Diencephalon (tissue), 1 donor: Measurements from ENCODE around the gene PAQR9. TPM values are rescaled to one million over a fixed set of nuclear protein-coding genes. Genes with fewer than 3 reads are reported as not detected.

Experiments used
- small RNA-seq: library from RNA; depleted of rRNA; stranded (forward); fragments of <200 nt; gene quantifications from one replicate; pipeline ENCODE3, GENCODE V24; 2014
- total RNA-seq: library from RNA; depleted of rRNA; stranded (reverse); fragments of >200 nt; gene quantifications from one replicate; pipeline ENCODE4 v1.2.3, GENCODE V29; 2014

The PAQR9 gene, protein sequence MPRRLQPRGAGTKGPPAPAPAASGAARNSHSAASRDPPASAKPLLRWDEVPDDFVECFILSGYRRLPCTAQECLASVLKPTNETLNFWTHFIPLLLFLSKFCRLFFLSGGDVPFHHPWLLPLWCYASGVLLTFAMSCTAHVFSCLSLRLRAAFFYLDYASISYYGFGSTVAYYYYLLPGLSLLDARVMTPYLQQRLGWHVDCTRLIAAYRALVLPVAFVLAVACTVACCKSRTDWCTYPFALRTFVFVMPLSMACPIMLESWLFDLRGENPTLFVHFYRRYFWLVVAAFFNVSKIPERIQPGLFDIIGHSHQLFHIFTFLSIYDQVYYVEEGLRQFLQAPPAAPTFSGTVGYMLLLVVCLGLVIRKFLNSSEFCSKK
- total RNA-seq, result 5.3 TPM

DNA sequence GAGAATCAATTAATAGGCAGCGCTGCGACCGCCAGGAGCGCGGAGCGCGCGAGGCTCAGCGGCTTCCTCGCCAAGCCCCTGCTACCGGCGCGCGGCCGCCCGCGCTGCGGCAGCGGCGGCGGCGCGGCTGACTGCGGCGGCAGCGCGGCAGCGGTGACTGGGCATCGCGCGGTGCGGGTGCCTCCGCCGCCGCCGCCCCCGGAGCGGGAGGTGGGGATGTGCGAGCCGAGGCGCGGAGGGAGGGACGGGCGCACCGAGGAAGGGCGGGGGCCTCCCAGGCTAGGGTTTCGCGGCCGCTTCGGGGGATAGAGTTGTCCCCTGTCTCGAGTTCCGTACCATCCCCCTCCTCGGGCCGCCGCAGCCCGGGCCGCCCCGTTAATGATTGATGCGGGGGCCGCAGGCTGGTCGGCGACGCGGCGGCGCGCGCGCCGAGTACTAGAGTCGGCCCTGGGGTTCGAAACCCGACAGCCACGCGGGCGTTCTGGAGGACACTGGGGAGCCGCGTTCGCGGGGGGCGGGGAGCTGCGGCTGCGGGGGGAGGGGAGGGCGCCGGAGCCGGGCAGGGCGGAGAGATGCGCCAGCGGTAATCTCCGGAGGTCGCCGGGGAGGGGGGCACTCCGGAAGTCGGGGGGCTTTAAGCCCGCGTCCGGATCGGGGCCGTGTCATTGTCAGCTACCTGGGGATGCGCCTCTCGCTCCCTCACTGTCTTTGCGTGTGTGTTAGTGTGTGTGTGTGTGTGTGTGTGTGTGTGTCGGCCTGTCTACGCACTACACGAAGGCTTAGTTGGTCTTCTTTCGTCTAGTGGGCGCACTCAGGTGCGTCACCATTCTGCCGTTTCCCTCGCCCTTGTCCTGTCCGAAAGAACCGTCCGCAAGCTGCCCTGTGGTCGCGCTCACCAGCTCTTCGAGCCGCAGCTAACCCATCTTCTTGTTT is at the start of gene PAQR9:
PAQR9 (minus strand) TSS at position 159 of the 933 bp plus-strand sequence. CDS start 338 bp downstream, outside the sequence.

DNA sequence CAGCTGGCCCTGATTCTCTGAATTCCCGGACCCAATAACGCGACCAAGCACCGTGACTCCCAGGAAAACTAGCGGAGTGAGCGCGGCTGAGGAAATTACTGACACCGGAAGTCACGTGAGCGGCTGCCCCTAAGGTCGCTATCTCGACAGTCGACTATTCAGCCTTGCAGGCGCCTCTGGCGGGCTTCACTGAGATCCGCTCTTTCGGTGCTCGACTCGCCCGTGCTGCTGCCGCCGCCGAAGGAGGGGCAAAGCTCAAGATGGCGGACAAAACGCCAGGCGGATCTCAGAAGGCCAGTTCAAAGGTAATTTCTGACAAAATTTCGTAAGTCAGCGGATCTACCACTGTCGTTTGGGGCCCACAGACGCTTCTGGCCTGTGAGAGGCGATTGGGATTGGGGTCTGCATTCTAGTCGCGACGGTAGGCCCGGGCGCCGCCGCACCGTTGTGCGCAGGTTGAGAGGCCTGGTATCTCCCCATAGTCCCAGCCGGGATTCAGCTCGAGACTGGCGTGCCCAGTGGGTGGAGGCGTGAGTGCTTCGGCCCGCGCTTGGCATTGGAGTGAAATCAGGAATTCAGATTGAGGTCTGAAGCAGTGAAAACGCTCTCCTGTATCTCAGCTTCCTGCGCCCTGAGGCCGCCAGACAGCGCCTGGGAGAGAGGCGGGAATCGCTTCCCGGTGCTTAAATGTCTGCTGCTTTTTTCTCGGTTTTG is 38.1 kb upstream of the PAQR9 start, which contains the start of gene U2SURP:
U2SURP (plus strand) TSS at position 202 of the 714 bp plus-strand sequence; CDS start at position 261, 59 bp downstream.

Small RNA genes within 50 kb of the gene (small RNA-seq; reads per million reads assigned to genes)
- gene AC021074.2, result not detected

Other genes with a start within 250 kb of the PAQR9 start
- 95.3 TPM for gene TRPC1, start 239.6 kb downstream of the PAQR9 start, total RNA-seq
- 13.6 TPM for gene PCOLCE2, start 74.6 kb downstream of the PAQR9 start, total RNA-seq
- 119 TPM for gene U2SURP, start 37.9 kb upstream of the PAQR9 start, total RNA-seq
- 55.8 TPM for gene CHST2, start 156.1 kb upstream of the PAQR9 start, total RNA-seq